GM18507 (cell line): ENCODE data around the gene ELF2.
"Not testable (repeated sequence)": the region's sequence is repeated elsewhere in the genome, so short reads cannot be mapped to it uniquely, and the experiment has no call there.

Source experiments
- DNase-seq: peaks from one replicate; pipeline ENCODE4 v3.0.0; 2011; ENCODE audit warnings: low read depth; ENCODE audit not compliant: insufficient read length; ENCODE audit errors: extremely low spot score
- FAIRE-seq: peaks from 2 replicates; lab custom pipeline; 2011; peaks lifted over from hg19 to GRCh38; lab: Jason Lieb, UNC

The ELF2 gene

GRCh38 chr4:139085141-139085540 is 91.9 kb downstream of the ELF2 start:
- FAIRE-seq = no peak
- no peak for DNase-seq

DNA sequence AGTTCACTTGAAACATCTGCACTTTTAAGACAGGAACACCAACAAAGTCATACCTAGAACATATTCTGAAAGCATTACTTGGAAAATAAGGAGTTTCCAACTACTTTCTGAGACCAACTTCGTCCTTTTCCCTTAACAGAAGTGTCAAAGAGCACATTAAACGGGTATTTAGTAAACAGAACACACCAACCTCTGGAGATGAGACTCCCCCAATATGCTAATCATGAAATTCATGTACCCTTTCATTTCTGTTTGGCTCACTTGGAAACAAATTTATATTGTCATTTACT is 92.3 kb downstream of the ELF2 start:
- DNase-seq (no peak), FAIRE-seq (peak; percentile 47)

DNA sequence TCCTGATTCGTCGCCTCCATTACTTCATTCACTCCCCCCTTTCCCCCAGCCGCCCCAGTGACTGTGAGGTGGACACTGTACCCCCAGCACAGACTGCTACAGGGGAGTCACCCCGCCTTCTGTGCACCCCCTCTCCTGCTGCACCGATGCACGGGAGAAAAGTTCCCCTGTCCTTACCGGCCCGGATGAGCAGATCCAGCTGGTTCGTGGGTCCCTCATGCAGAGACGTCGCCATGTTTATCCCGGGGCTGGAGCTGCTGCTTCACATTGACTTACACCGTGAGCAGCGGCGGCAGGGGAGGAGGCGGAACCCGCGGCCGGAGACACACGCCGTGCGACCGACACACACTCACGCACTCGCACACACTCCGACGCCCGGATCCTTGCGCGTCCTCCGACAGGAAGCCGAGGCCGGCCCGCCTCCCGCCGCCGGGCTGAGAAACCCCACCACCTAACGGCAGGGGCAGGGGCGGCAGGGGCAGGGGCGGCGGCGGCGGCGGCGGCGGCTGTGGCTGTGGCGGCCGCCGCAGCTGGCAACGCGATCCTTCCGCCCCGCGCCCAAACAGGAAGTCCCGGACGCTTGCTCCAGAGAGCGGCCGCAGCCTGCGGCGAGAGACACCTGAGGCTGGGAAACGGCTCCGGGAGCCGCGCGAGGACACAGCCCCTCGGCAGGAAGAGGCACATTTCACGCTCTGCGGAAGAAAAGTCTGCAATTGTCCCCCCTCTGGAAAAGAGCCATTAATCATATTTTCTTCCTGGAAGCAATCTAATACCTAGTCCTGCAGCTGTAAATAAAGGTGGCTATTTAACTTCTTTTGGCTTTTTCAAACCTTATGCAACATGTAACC is 92.8 kb downstream of the ELF2 start:
- DNase-seq (peak; percentile 64), FAIRE-seq (peak; percentile 74)

- peak; percentile 40 for DNase-seq
- FAIRE-seq = no peak
These were observed 93.4 kb downstream of the ELF2 start for GRCh38 chr4:139083607-139083955.

- peak; percentile 98 for FAIRE-seq
- peak; percentile 81 for DNase-seq
These were observed 94.0 kb downstream of the ELF2 start for GRCh38 chr4:139082750-139083606.

DNA sequence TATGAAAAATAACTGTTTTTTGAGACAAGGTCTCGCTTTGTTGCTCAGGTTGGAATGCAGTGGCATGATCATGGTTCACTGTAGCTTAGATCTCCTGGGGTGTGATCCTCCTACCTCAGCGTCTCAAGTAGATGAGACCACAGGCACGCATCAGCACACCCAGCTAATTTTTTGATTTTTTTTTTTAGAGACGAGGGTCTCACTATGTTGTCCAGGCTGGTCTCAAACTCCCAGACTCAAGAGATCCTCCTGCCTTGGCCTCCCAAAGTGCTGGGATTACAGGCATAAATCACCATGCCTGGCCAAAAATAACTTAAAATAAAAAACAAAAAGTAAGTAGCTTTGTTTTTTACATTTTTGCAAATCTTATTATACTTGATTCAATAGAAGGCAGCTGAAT is 98.1 kb downstream of the ELF2 start:
- DNase-seq (no peak), FAIRE-seq (no peak)

DNA sequence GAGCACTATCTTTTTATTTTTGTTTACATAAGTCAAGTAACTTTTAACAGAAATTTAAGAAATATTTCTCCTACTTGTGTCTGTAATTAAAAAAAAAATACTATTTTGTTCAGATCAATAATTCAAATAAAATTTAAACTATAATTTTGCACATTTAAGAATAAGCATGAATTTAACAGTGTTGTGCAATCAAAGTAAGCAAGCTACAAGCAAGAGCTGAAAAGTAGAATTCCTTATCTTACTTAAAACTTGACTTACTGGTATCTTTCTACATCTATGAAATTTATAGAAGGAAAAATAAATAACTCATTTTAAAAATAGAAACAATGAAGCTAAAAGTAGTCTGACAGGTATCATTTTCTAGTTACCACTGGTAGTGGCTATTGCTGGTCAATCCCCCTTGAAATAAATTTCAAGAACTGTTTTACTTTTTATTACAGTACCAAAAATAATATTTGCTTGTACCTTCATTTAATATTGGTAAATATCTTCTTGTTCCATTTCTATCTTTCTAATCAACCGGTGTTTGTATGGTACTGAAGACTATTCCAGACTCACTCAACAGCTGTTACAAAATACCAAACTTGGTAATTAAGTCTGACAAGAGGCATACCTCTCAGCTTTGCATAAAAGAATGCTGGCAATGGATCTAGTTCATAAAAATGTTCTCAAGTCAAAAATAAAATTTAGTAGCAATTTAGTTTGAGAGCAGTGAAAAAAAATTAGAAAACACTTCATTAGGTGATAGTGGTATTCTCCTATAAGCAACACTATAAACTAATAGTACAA is 99.3 kb downstream of the ELF2 start:
- FAIRE-seq (peak; percentile 60), DNase-seq (no peak)

DNA sequence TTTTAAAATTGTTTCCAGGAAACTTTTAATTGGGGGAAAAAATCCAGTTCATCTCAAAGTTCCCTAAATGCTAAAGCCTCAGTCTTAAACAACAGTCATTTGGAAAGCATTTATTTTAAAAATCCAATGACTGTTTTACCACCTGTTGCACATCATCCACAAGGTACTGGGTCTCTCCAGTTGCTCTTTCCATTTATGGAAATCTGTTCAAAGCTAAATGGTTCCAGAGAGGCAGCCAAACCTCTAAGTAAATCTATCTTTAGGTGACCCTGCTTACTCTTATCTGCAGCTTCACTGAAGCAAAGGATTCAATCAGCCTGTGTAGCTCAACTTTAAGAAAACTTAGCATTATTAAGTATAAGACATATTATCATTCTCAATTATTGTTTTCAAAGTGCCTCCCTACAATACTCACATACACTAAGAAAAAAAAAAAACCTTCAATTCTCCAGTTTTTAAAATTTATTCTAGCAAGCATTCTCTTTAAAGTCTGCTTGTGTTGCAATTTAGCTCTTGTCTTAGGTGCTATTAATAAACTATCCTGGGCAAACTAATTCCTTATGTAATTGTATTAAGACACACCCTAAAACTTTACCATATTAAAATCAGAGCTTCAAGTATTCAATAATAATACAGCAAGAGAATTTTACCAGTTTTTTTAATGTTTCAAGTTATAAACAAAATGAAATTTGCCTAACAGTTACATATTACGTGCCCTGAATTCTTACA is 100.8 kb downstream of the ELF2 start:
- DNase-seq = no peak
- FAIRE-seq = peak; percentile 35

- no peak for FAIRE-seq
These were observed 116.4 kb downstream of the ELF2 start for GRCh38 chr4:139060591-139060990.

DNA sequence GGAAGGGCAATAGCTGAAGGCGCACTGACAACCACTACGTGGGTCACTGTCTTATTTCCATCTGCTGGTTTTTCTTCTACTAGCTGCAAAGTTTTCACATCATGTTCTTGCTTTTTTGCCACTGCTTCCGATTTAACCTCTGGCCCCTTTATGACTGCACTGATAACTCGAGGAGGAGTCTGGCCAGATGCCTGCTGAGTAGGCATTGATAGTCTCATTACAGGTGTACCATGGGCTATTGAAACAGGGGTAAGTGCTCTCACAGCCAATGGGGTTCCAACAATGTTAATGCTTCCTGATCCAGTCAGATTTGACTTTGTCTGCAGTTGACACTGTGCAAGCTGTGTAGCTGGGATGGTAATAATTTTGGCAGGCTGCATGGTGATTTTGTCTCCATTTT is 118.0 kb downstream of the ELF2 start:
- FAIRE-seq, DNase-seq: not testable (repeated sequence)

More at GRCh38 chr4:139060591-139060990, 116.4 kb downstream of the ELF2 start:
- no peak for DNase-seq

DNA sequence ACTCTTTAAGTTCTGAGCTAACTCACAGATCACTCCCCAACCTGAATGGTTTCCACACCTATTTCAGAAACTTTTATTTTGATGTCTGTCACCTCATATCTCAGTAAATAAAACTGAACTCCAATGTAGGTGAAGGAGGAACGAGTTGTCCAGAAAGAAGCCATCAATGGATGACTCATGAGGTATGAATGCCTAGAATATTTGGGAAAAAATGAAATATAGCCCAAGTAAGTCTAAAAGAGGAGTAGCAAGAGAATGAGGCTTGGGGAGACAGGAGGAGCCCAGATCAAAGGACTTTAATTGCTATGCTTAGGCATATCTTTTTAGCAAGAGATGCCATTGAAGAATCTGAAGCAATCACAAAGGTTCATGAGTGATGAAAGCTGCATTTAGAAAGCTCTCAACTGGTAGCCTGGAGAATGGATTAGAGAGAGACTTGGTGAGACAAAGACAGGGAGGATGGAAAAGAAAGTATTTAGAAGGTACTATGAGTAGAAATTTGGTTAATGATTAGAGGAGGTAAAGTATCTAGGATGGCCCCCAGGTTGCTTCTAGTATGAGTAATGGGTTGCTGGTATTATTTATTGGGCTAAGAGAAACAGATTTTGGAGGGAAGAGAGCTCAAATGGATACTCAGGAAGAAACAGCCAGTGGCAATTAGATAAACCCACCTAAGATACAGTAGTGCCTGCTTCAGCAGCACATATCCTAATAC is 122.1 kb downstream of the ELF2 start:
- FAIRE-seq = no peak
- no peak for DNase-seq

- no peak for DNase-seq
- FAIRE-seq = no peak
These were observed 123.1 kb downstream of the ELF2 start for GRCh38 chr4:139053909-139054308.

DNA sequence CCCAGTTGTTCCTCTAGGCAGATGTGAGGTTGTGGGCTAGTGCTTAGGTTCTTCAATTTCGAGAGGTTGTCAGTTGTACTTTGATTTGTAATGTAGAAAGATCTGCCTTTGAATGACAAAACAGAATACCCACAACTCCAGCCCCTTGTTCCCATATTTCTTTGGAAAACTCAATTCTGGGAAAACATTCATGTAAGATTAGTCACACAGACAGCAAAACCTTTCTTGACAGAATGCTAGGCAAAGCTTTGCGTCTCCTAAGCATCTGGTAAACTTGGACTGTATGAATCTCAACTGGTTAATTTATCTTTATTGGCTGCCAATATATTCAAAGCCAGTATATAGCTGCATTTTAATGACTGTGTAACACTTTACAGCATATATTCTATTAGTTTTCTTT is 126.6 kb downstream of the ELF2 start:
- FAIRE-seq = no peak

GRCh38 chr4:139048026-139048425 is 129.0 kb downstream of the ELF2 start:
- no peak for DNase-seq
- no peak for FAIRE-seq

More for the DNA sequence above, 126.6 kb downstream of the ELF2 start:
- DNase-seq = no peak

DNA sequence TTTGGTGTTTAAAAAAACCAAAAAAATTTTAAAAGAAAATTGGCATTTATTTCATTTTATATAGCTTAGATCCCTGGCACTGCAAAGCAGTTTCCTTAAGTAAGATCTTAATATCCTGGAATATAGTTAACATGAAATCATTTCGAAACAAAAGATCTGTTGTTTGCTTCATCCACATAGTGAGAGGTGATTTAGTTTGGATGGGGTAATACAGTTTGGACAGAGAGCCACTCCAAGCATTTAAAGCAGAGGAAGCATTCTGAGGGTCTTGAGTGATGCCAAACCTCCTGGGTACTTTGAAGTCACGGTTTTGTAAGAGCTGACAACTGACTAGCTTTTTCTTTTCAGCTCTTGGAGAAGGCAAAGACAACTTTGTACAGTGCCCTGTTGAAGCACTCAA is 132.7 kb downstream of the ELF2 start:
- DNase-seq (no peak), FAIRE-seq (no peak)

- DNase-seq (no peak), FAIRE-seq (no peak)
These were observed 134.0 kb downstream of the ELF2 start for GRCh38 chr4:139042981-139043460.

- FAIRE-seq (no peak), DNase-seq (no peak)
These were observed 138.1 kb downstream of the ELF2 start for GRCh38 chr4:139038874-139039443.

DNA sequence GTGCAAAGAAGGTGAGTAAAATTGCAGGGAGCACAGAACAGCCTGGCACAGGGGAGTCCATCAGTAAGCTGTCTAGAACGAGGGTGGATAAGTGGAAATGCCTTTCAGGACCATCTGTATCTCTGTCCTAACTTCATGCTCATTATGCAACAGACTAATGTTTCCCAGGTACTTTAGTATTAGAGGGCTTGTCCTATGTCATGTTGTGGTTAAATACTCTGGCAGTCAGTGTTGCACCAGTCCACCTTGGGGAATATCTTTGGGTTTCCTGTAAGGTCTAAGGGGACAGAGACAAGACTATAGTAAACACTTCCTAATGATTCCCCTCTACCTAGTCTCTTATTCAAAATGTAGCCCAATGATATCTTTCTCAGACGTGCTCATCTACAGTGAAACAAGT is 140.1 kb downstream of the ELF2 start:
- DNase-seq = no peak
- FAIRE-seq = no peak
